Muscle of leg (tissue), 16 donors: ENCODE measurements around the gene TADA2B. TPM values are rescaled to one million over a fixed set of nuclear protein-coding genes. Genes with fewer than 3 reads are reported as not detected.

Source experiments
- DNase-seq: peaks from one replicate; pipeline ENCODE4 v3.0.0; 2013
- H3K27ac ChIP-seq: one replicate; pipeline ENCODE4 v1.5.1; 2013; ENCODE audit warnings: mild to moderate bottlenecking, low read length, control low read depth
- H3K27me3 ChIP-seq: one replicate; pipeline ENCODE4 v1.6.1; 2013; ENCODE audit warnings: low read length; ENCODE audit not compliant: control insufficient read depth, insufficient read depth
- H3K36me3 ChIP-seq: one replicate; pipeline ENCODE4 v1.6.1; 2013; ENCODE audit warnings: low read length; ENCODE audit not compliant: control insufficient read depth, insufficient read depth
- H3K4me1 ChIP-seq: one replicate; pipeline ENCODE4 v1.6.1; 2013; ENCODE audit warnings: low read length; ENCODE audit not compliant: control insufficient read depth, insufficient read depth
- H3K4me3 ChIP-seq: one replicate; pipeline ENCODE4 v1.5.1; 2013; ENCODE audit warnings: low read length, control low read depth
- H3K9me3 ChIP-seq: replicated peaks from 2 replicates; pipeline ENCODE4 v1.6.1; 2013; ENCODE audit warnings: low read depth, low read length; ENCODE audit not compliant: control insufficient read depth
- WGBS: methylation state at CpG from one replicate; pipeline ENCODE4 v1.1.5; 2013; ENCODE audit warnings: missing lambda C conversion rate; ENCODE audit not compliant: insufficient coverage; 5-methylcytosine and 5-hydroxymethylcytosine counted together
- long read RNA-seq, 11 donors: transcript quantifications; one replicate each; lab custom pipeline, GENCODE V29; 2026
- polyA plus RNA-seq, 8 donors: library from polyadenylated mRNA; unstranded; fragments of 120-200 nt; gene quantifications; one replicate each; pipeline versions ENCODE4 v1.2.1 to v1.2.3, GENCODE V29; 2013; ENCODE audit warnings: inconsistent platforms in 1 of 8, low replicate concordance in 1 of 8; ENCODE audit not compliant: insufficient read length in 8 of 8, insufficient read depth in 1 of 8
- total RNA-seq: library from RNA; stranded (reverse); fragments of 120-200 nt; gene quantifications from one replicate; pipeline ENCODE4 v1.2.4, GENCODE V29; 2013

TADA2B gene
- total RNA-seq (15.9 TPM), polyA plus RNA-seq (10 to 100 TPM; 17.0 to 26.1 (median 22.8) TPM)
- long read RNA-seq, donor 1, full-length matches to known transcripts, result 11 of 11 reads
- long read RNA-seq, donor 1, partial matches to known transcripts, result 0 of 11 reads
- long read RNA-seq, donor 1, other reads (novel, unspliced or antisense), result 0 of 11 reads
- long read RNA-seq, donor 2, full-length matches to known transcripts, result 2 of 2 reads
- long read RNA-seq, donor 2, partial matches to known transcripts, result 0 of 2 reads
- long read RNA-seq, donor 2, other reads (novel, unspliced or antisense), result 0 of 2 reads
- long read RNA-seq, donor 3, full-length matches to known transcripts, result 34 of 34 reads
- long read RNA-seq, donor 3, partial matches to known transcripts, result 0 of 34 reads
- long read RNA-seq, donor 3, other reads (novel, unspliced or antisense), result 0 of 34 reads
- long read RNA-seq, donor 4, full-length matches to known transcripts, result 19 of 19 reads
- long read RNA-seq, donor 4, partial matches to known transcripts, result 0 of 19 reads
- long read RNA-seq, donor 4, other reads (novel, unspliced or antisense), result 0 of 19 reads
- long read RNA-seq, donor 5, full-length matches to known transcripts, result 41 of 48 reads
- long read RNA-seq, donor 5, partial matches to known transcripts, result 7 of 48 reads
- long read RNA-seq, donor 5, other reads (novel, unspliced or antisense), result 0 of 48 reads
- long read RNA-seq, donor 6, full-length matches to known transcripts, result 16 of 16 reads
- long read RNA-seq, donor 6, partial matches to known transcripts, result 0 of 16 reads
- long read RNA-seq, donor 6, other reads (novel, unspliced or antisense), result 0 of 16 reads
- long read RNA-seq, donor 7, full-length matches to known transcripts, result 21 of 21 reads
- long read RNA-seq, donor 7, partial matches to known transcripts, result 0 of 21 reads
- long read RNA-seq, donor 7, other reads (novel, unspliced or antisense), result 0 of 21 reads
- long read RNA-seq, donor 8, full-length matches to known transcripts, result 8 of 13 reads
- long read RNA-seq, donor 8, partial matches to known transcripts, result 5 of 13 reads
- long read RNA-seq, donor 8, other reads (novel, unspliced or antisense), result 0 of 13 reads
- long read RNA-seq, donor 9, full-length matches to known transcripts, result 14 of 14 reads
- long read RNA-seq, donor 9, partial matches to known transcripts, result 0 of 14 reads
- long read RNA-seq, donor 9, other reads (novel, unspliced or antisense), result 0 of 14 reads
- long read RNA-seq, donor 10, full-length matches to known transcripts, result 19 of 19 reads
- long read RNA-seq, donor 10, partial matches to known transcripts, result 0 of 19 reads
- long read RNA-seq, donor 10, other reads (novel, unspliced or antisense), result 0 of 19 reads
- long read RNA-seq, donor 11, full-length matches to known transcripts, result 17 of 17 reads
- long read RNA-seq, donor 11, partial matches to known transcripts, result 0 of 17 reads
- long read RNA-seq, donor 11, other reads (novel, unspliced or antisense), result 0 of 17 reads

GRCh38 chr4:7043284-7044136 is at the start of gene TADA2B:
TADA2B (plus strand) TSS chr4:7043372; CDS start chr4:7043580, 208 bp downstream.
- H3K4me1 ChIP-seq, result peaks cover 59% of the 10 kb centered on the region
- H3K36me3 ChIP-seq, result peaks cover 9% of the 10 kb centered on the region
- DNase-seq, result peak; percentile 54
- no peaks in the 10 kb centered on the region for H3K9me3 ChIP-seq
- H3K27me3 ChIP-seq, result no peaks in the 10 kb centered on the region
- peak within 1 kb of the TSS; percentile 89 for H3K27ac ChIP-seq
- under 1% methylated on average over 112 of the region's 119 CpGs for WGBS
- H3K4me3 ChIP-seq, result peak within 1 kb of the TSS; percentile 90

DNA sequence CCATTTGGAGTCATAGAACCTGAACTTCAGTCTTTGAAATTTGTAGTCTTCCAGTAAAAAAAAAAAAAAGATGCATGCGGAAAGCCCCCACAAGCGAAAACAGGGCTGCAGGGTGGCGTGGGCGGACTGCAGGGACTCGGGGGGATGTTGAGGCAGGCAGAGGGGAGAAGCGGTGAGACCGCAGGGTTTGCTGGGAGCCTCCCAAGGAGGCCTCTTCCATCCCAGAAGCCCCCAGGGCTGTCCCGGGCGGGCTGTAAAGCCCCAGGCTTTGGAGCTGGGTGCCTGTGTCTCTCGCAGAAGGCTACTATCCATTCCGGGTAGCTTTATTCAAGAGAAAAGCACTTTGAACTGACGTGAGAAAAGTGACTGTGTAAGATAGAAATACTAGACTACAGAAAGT is 46.7 kb upstream of the TADA2B start:
- H3K4me1 ChIP-seq, result peaks cover 25% of the 10 kb centered on the region
- no peaks in the 10 kb centered on the region for H3K27me3 ChIP-seq
- no peaks in the 10 kb centered on the region for H3K9me3 ChIP-seq
- no peak overlapping the region for H3K4me3 ChIP-seq
- no peak for DNase-seq
- WGBS, result 95% methylated on average over 6 of the region's 12 CpGs
- peaks cover 60% of the 10 kb centered on the region for H3K36me3 ChIP-seq
- no peak overlapping the region for H3K27ac ChIP-seq

DNA sequence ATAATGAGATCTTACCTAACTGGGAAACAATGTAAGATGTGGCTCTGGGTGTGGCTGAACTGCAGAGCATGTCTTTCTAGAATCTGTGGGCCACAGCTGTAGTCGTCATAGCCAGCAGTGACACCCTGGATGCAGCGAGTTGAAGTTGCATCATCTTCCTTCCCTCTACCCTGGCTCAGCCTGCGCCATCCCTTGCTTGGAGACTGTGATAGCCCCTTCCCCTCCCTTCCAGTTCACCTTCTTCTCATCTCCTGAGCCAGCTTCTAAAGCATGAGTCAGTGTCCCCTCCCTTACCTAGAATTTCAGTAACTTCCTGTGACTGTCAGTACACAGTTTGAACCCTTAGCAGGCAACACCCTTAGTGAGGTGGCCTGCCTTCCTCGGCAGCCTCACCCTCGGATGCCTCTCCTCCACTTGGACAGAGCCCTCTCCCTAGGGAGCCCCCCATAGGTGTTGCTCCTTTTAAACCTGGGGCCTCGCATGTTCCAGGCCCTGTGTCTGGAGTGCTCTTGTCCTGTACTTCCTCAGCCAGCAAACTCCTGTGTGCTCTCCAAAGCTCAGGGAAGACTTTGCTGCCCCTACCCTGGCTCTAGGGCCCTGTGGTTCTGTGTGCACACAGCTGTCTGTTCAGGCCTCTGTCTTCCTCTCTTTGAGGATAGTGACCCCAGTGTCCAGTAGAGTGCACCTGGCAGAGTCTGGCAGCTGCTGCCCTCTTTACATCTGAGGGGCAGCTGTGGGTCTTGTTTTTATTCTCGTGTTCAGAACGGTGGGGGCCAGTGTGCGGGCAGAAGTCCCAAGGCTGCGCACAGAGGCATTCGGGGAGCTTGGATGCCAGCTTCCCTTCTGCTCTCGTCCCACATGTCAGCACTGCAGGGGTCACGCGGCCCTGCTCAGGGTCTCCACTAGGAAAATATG is 43.7 kb upstream of the TADA2B start:
- Histone ChIP-seq H3K4me1 (peaks cover 16% of the 10 kb centered on the region), H3K27me3 (no peaks in the 10 kb centered on the region), H3K27ac (peak overlapping the region; percentile 15), H3K9me3 (no peaks in the 10 kb centered on the region), H3K36me3 (peaks cover 73% of the 10 kb centered on the region), H3K4me3 (no peak overlapping the region)
- DNase-seq, result peak; percentile 66
- 84% methylated on average over 14 of the region's 14 CpGs for WGBS

DNA sequence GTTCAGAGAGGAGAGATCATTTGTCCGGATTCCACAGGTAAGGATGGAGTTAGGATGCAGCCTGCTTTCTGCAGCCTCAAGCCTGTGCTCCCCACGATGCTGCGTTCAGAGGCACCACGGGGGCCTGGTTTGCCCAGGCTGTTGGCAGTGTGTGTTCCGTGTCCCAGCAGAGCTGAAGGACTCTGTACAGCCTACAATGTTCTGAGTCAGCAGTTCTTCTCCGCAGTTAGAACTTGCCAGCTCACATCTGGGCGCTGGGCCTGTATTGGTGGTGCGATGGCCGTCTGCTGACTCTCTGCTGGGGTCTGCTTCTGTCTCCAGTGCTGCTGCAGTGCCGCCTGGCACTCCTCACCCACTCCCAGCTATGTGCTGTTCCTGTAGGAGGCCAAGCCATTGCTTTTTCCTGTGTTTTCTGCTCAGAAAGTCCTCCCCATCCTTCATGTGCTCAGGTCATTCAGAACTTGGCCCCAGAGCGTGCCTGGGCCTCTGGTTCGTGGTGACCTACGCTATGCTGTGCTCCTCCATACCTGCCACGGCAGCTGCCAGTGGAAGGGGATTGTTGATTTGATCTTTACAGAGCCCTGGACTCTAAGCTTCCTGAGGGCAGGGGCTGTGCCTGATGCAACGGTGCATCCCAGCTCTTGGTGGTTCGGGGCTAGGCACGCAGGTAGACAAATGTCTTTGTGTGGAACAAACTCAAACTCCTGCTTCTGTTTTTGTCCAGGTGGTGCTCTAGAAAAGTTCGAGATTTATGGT is 42.6 kb upstream of the TADA2B start:
- H3K4me3 ChIP-seq, result no peak overlapping the region
- peaks cover 16% of the 10 kb centered on the region for H3K4me1 ChIP-seq
- H3K27ac ChIP-seq, result no peak overlapping the region
- 98% methylated on average over 17 of the region's 18 CpGs for WGBS
- no peak for DNase-seq
- no peaks in the 10 kb centered on the region for H3K9me3 ChIP-seq
- peaks cover 72% of the 10 kb centered on the region for H3K36me3 ChIP-seq
- no peaks in the 10 kb centered on the region for H3K27me3 ChIP-seq

GRCh38 chr4:7001271-7001670 is 41.9 kb upstream of the TADA2B start:
- no peak overlapping the region for H3K4me3 ChIP-seq
- H3K27ac ChIP-seq, result no peak overlapping the region
- no peaks in the 10 kb centered on the region for H3K27me3 ChIP-seq
- peaks cover 16% of the 10 kb centered on the region for H3K4me1 ChIP-seq
- H3K9me3 ChIP-seq, result no peaks in the 10 kb centered on the region
- 95% methylated on average over 7 of the region's 7 CpGs for WGBS
- peaks cover 75% of the 10 kb centered on the region for H3K36me3 ChIP-seq
- DNase-seq, result no peak

DNA sequence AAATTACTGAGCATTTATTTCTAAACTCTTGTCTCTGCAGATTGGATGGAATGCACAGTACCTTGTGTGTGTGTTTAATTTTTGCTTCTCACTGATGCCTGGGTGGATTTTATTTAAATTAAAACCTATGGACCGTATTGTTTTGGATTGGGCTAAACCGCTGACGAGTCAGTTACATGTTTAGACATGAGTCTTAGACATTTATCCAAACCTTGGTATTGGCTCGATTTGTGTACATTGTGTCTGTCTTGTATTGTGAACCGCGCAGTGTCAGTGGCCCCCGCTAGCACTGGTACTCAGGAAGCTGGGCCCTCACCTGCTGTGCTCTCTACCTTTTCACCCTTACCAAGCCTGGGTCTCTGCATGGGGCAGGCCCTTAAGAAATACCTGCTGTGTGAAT is 40.8 kb upstream of the TADA2B start:
- Histone ChIP-seq H3K27me3 (no peaks in the 10 kb centered on the region), H3K4me1 (peaks cover 18% of the 10 kb centered on the region), H3K36me3 (peaks cover 74% of the 10 kb centered on the region), H3K9me3 (no peaks in the 10 kb centered on the region), H3K4me3 (no peak overlapping the region), H3K27ac (no peak overlapping the region)
- DNase-seq, result no peak
- 86% methylated on average over 1 of the region's 7 CpGs for WGBS

DNA sequence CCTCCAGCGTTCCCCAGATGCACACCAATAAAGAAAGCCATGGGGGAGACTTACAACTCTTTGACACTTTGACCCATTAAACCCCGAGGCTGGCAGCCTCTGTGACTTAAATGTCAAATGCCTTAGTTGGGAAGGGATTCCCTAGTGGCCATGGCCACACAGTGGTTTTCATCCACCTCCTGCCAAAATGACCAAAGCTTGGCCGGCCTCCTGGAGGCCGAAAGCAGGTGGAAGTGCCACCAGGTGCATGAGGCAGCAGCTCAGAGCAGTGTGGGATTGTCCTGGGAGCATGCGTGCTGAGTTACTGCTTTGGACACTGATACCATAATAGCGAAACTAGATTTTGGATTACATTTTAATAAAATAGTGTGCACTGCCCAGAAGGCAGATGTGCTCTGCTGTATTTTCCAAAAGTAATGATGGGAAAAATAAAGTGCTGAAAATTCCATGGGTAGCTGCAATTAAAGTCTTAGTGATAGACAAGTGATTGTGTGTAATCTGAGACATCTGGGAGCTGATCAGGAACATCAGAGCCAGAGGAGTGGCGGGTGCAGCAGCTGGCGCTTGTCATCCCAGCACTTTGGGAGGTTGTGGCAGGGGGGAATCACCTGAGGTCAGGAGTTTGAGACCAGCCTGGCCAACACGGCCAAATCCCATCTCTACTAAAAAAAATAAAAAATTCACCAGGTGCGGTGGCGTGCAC is 39.8 kb upstream of the TADA2B start:
- Histone ChIP-seq H3K27ac (no peak overlapping the region), H3K4me1 (peaks cover 18% of the 10 kb centered on the region), H3K27me3 (no peaks in the 10 kb centered on the region), H3K9me3 (no peaks in the 10 kb centered on the region), H3K36me3 (peaks cover 76% of the 10 kb centered on the region), H3K4me3 (no peak overlapping the region)
- WGBS, result 60% methylated on average over 1 of the region's 11 CpGs
- DNase-seq, result no peak
